Raji (cell line): ENCODE results near the gene MC1R.

Experiments used
- POLR2A ChIP-seq: IDR thresholded peaks from 2 replicates; pipeline ENCODE4 v1.6.1; 2011; ENCODE audit warnings: low read depth, low read length, control low read depth; ENCODE audit not compliant: insufficient read depth

MC1R gene

DNA sequence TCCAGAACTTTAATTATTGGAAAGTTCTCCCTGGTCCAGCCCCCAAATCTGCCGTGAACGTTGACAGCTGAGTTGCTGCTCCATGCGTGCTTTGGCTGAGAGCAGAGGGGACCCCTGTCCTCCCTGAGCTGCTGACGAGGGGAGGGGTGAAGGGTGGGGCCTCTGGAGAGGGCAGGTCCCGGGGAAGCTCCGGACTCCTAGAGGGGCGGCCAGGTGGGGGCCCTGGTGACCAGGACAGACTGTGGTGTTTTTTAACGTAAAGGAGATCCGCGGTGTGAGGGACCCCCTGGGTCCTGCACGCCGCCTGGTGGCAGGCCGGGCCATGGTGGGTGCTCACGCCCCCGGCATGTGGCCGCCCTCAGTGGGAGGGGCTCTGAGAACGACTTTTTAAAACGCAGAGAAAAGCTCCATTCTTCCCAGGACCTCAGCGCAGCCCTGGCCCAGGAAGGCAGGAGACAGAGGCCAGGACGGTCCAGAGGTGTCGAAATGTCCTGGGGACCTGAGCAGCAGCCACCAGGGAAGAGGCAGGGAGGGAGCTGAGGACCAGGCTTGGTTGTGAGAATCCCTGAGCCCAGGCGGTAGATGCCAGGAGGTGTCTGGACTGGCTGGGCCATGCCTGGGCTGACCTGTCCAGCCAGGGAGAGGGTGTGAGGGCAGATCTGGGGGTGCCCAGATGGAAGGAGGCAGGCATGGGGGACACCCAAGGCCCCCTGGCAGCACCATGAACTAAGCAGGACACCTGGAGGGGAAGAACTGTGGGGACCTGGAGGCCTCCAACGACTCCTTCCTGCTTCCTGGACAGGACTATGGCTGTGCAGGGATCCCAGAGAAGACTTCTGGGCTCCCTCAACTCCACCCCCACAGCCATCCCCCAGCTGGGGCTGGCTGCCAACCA, at the start of gene MC1R:
Gene MC1R, plus strand, starts transcription at position 410 of the 895 bp plus-strand sequence. Its CDS starts 397 bp downstream, at position 807.
- no peak for TF ChIP-seq POLR2A

GRCh38 chr16:89869911-89870310, 48.8 kb upstream of the MC1R start:
- TF ChIP-seq POLR2A: no peak

GRCh38 chr16:89870440-89870839, 48.2 kb upstream of the MC1R start:
- no peak for TF ChIP-seq POLR2A

GRCh38 chr16:89871895-89872294, 46.8 kb upstream of the MC1R start:
- TF ChIP-seq POLR2A: no peak; the same call in 1 of the 2 replicates

- peak; percentile 81 for TF ChIP-seq POLR2A
These were observed 45.3 kb upstream of the MC1R start, which contains the start of gene TCF25 for GRCh38 chr16:89873109-89873971. TCF25 (plus strand) TSS chr16:89873592; CDS start chr16:89873668, 76 bp downstream.

GRCh38 chr16:89873972-89874689, 44.5 kb upstream of the MC1R start:
- no peak for TF ChIP-seq POLR2A

DNA sequence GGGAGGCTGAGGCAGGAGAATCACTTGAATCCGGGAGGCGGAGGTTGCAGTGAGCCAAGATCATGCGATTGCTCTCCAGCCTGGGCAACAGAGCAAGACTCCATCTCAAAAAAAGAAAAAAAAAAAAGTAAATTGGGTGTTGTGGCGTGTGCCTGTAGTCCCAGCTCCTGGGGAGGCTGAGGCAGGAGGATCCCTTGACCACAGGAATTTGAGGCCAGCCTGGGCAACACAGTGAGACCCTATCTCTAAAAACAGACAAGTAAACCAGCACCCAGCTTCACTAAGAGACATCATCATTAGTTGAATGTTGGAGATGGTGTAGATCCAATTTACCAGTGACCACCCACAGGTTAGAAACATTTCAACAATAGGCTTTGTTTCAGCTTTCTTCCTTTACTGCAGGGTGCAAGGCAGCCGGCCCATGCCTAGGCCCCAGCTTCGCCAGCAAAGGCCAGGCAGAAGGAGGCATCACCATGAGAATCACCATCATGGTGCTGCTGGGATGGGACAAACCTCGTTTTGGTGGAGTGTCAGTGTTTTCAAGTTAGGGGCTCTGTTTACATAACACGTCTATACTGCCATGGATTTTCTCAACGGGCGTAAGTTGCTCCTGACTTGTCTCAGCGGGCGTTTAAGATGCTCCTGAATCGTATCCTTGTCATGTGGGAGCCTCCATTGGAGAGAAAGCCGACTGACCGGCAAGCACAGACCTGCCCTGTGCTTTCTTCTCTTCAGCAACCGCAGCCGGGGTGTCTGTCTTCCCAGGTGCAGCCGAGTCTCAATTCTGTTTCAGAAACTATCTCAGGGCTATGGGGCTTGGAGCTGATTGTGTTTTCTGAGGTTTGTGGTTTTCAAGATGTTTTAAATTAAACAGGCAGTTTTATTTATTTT, 37.9 kb upstream of the MC1R start:
- no peak for TF ChIP-seq POLR2A

GRCh38 chr16:89881368-89881730, 37.3 kb upstream of the MC1R start:
- no peak for TF ChIP-seq POLR2A

GRCh38 chr16:89883346-89884040, 35.2 kb upstream of the MC1R start:
- no peak for TF ChIP-seq POLR2A

GRCh38 chr16:89884041-89884421, 34.6 kb upstream of the MC1R start:
- TF ChIP-seq POLR2A: no peak

DNA sequence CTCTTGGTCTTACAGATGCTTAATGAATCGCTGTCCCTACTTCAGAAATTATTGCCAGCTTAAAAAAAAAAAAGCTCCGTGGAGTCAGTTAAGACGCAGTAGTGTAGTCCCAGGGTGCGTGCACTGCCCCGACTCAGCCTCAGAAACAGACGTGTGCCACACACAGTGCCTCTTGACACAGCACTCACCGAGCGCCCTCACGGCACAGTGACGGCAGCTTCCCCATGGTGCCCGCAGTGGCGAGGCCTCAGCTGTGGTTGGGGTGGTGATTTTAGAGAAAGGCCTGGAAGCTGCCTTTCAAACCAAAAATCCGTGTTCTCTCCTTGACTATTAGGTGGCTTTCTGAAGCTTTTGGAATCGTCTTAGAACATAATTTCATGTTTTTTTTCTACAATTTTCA, 31.4 kb upstream of the MC1R start:
- no peak for TF ChIP-seq POLR2A

GRCh38 chr16:89890200-89890599, 28.5 kb upstream of the MC1R start:
- no peak for TF ChIP-seq POLR2A

DNA sequence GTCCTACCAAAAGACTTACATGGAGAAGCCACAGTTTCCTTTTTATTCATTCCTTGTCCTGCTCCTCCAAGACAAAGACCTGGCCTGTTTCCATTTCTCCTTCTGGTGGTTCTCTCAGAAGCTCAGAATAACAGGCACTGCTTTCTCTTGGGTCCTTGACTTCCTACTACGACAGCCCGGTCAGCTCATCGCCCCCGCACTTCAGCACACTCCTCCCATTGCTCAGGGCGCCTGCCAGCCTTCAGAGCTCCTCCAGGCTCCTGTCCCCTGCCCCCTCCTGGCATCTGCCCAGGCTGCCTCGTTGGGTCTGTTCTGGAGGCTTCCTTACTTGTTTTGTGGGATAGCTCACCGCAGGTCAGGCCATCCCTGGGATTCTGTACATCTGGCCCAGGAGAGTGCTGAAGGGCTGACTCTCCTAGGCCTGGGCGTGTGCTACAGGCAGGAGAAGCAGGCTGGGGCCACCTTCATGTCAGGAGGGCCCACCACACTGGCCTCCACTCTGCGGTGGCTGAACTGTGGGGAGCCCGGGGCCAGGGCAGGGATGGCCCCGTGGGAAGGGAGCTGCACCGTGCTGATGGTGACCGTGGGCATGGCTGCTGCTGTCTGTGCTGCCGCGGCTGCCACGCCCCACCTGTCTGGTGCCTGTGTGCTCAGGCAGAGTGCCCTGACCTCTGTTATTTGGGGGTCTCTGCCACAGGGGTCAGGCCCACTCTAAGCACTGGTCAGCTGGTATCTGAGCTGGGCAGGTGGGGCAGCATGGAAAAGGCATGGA, 27.6 kb upstream of the MC1R start:
- no peak for TF ChIP-seq POLR2A

- TF ChIP-seq POLR2A: no peak
These were observed 26.5 kb upstream of the MC1R start for GRCh38 chr16:89892055-89892630.
